ENCODE measurements around the gene SPHK2.
A peak's percentile ranks its signal among the peaks of the same experiment; 100 is the strongest.
"Not testable (repeated sequence)": the region's sequence is repeated elsewhere in the genome, so short reads cannot be mapped to it uniquely, and the experiment has no call there.

SPHK2 gene

DNA sequence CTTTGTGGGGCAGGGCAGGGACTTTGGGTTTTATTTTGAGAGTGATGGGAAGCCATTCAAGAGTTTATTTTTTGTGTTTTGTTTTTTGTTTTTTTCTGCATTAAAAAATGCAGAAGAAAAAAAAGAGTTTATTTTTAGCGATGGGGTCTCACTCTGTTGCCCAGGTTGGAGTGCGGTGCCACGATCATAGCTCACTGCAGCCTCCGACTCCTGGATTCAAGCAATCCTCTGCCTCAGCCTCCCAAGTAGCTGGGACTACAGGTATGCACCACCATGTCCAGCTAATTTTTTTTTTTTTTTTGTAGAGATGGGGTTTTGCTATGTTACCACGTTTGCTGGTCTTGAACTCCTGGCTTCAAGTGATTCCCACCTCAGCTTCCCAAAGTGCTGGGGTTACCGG is 39.2 kb downstream of the SPHK2 start:
- DNase-seq (ENCODE audit: low read depth): no peak

DNA sequence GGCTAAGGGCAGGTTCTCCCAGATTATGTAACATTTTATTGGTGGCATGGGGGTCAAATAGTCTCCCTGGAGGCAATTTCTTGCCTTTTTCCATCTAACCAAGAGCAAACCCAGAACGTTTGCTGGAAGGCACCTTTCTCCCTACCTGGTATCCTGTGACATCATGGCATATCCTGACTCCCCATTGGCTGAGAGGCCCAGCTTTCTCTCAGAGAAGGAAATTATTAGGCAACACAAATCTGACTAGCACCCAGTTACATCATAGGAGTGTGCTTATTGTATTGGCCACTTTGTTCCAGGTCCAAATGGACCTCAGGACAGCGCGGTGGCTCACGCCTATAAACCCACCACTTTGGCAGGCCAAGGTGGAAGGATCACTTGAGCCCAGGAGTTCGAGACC is 40.5 kb downstream of the SPHK2 start:
- DNase-seq (ENCODE audit: low read depth): no peak

DNA sequence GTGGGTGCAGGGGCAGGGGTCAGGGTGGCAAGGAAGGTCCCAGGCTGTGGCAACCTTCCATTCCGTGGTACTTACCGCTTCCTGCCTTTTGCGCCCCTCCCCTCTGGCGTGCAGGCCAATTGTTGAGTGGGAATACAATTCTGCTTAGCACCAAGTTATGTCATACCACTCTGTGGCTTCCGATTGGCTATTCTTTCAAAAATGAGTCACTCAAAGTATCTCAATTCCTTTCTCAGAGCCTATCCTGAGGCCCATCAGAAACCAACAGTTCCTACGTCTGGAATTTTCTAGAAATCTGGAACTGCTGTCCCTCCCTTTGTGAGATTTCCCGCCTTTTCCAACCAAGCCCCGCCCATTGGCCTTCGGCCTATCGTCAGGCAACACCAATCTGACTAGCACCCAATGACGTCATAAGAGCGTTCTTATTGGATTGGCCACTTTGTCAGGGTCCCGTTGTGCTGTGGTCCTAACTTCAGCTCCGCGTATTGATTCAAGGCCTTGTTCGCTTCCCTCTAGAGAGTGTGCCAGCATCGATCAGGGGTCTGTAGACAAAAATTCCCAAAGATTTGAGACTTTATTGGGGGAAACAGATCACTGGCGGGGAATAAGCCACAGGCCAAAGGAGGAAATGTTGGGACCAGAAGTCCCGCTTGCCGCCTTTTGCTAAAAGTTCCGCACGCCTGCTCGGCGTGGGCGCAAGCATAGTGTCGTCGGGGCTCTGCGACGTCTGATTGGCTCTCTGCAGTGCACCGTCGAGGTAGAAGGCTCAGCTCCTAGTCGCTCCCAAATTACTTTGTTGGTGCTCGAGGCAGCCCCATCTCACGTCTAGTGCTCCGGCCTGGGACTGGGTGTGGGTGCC is 41.8 kb downstream of the SPHK2 start:
- DNase-seq (ENCODE audit: low read depth): peak; percentile 78

DNA sequence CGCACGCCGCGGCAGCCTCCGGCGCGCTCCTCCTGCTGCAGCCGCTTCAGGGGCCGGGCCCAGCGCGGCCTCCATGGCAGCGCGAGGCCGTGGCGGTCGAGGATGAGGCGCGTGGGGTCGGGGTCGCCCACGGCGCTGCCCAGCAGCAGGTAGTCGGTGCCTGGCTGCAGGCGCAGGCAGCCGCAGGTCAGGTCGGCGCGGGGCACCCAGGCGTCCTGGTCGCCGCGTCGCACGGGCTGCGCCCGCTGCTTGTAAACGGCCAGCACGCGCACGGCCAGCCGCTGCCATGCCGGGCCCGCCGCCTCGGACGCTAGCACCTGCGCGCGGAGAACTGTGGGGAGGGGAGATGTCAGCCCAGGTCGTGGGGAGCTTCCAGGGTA is 42.4 kb downstream of the SPHK2 start:
- no peak for DNase-seq (ENCODE audit: low read depth)

DNA sequence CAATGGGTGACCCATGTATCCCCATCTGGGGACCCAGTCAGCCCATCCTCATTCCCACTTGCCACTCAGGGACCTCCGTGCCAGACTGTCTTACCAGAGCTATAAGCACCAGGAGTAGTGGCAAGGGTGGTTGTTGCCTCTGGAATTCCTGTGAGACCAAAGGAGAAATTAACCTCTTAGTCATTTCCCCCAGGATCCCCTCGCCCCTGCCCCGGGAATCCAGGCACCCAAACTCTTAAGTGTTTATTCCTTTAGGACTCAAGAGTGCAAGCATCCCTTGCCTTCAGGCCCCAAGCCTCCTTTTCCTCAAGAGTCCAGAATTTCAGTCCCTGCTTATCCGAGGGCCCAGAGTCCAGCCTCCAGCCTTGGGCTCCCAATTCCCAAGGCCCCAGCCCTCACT is 44.4 kb downstream of the SPHK2 start:
- DNase-seq (ENCODE audit: low read depth): no peak

DNA sequence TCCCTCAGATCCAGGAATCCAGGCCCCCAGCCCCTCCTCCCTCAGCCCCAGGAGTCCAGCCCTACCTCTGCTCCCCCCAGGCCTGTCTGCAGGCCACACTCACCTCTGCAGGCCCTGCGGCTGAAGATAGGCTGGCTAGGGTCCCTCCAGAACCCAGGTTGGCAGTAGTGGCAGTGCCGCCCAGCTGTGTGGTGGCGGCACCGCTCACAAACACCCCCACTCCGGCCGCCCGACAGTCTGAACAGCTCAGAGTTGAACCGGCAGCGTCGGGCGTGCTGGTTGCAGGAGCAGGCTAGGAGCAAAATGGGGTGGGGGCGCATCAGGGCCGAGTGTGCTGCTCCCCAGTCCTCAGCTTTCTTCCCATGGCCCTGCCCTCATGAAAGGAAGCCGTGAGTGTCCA is 45.2 kb downstream of the SPHK2 start:
- no peak for DNase-seq (ENCODE audit: low read depth)

DNA sequence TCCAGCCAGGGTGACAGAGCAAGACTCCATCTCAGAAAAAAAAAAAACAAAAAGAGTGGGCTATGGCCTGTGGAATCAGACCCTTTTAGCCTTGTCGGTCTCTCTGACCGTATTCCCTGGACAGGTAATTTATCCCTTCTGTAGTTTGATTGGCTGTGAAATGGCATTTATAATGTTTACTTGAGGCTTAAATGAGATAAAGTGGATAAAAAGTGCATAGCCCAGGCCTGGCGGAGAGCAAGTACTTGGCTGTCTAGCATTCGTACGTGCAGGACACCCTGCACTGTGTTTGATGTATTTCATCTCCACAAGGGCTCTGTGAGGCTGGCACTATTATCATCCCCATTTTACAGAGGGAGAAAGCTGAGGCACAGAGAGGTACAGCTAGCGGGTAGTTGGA is 46.5 kb downstream of the SPHK2 start:
- DNase-seq (ENCODE audit: low read depth): no peak

DNA sequence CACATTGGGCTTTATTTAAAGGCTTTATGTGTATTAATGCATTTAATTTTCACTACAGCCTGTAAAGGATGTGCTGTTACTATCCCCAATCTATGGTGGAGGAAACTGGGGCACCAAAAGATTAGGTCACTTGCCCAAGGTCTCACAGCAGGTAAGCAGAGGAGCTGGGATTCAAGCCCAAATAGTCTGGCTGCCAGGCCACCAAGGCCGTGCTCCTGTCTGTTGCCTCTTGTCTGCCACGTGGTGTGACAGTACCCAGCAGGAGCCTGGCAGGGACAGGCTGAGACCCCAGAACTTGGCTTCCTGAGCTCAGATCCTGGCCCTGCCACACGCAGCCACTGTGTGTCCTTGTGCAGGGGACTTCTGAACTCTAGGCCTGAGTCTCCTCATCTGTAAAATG is 49.0 kb downstream of the SPHK2 start:
- DNase-seq (ENCODE audit: low read depth): no peak

DNA sequence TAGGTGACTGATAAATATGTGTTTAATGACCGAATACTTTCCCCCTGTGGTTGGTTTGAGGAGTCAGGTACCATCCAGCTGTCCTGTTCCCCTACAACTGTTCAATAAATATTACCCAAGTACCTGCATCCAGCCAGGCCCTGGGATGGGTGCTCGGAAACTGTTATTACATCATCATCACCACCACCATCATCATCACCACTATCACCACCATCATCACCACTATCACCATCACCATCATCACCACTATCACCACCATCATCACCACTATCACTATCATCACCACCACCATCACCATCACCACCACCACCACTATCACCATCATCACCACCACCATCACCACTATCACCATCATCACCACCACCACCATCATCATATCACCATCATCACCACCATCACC is 49.5 kb downstream of the SPHK2 start:
- DNase-seq (ENCODE audit: low read depth): no peak

DNA sequence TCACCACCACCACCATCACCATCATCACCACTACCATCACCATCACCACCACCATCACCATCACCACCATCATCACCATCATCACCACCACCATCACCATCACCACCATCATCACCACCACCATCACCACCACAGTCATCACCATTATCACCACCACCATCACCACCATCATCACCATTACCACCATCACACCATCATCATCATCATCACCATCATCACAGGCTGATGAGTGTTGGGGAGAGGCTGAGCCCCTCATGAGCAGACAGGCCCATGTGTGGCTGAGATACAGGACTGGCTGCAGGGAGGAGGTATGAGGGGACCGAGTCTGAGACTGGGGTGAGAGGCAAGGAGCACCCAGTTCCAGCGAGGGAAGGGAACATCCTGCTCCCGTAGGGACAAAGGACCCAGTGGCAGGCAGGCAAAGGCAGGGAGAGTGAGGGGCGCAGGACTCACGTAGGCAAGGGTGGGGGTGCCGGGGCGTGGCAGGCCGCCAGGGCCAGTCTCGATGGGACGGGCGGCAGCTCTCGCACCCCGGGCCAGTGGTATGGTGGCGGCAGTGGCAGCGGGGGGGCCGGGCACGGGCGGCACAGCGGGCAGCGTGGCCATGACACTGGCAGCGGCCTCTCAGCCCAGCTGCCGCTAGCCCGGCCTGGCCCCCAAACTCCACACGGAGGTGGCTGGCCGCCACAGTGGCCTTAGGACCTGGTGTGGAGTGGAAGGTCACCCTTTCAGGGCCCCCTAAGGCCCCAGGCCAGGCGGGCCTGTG is 50.8 kb downstream of the SPHK2 start:
- no peak for DNase-seq (ENCODE audit: low read depth)

DNA sequence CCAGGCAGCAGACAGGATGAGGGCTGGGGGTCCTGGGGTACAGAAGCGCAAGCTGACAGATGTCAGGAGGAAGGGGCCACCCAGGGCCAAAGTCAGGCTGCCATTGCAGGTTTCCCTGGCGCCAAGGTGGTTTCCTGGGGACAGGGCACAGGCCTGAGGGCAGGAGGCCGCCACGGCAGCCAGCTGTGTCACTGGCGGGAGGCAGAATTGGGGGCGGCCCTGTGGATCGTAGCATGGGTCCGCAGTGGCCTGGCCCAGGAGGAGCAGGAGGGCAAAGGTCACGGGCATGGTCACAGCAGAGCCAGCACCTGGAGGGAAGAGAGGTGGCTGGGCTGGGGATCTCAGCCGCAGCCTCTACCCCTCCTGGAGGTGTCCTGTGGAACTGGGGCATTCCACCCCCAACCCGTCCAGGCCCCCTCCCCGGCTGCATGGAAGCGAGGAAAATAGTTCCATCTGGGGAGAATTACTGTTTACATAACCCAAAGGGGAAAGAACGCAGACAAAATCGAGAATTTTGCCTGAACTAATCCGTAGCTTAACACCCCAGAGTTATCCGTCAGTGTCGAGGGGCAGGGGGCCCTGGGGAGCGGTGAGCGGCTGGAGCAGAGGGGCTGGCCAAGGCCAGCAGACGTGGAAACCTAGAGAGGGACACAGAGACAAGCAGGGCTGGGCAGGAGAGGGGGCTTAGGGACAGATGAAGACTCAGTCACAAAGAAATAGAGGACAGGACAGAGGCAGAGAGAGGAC is 51.6 kb downstream of the SPHK2 start:
- no peak for DNase-seq (ENCODE audit: low read depth)

DNA sequence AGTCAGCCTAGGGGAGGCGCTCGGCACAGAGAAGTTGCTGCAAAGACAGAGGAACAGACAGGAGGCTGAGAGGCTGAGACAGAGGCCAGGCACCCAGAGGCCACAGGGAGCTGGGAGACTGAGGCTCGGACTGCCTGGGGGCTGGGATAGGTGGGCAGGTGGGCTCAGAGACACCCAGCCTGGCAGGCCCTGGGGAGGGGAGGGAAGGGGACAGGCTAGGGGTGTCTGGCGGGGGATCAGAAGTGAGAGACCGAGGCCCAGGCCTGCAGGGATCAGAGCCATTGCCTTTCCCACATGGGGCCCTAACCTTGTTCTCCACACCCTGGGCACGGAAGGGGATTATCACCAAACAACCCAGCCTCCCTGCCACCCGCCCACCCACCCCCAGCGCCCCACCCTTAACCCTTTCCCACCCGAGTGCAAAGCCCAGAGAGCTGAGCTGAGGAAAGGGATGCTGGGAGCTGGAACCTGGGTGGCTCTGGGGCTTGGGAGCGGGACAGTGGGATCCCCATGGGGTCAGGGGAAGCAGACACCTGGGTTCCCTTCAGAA is 52.2 kb downstream of the SPHK2 start:
- DNase-seq (ENCODE audit: low read depth): no peak

DNA sequence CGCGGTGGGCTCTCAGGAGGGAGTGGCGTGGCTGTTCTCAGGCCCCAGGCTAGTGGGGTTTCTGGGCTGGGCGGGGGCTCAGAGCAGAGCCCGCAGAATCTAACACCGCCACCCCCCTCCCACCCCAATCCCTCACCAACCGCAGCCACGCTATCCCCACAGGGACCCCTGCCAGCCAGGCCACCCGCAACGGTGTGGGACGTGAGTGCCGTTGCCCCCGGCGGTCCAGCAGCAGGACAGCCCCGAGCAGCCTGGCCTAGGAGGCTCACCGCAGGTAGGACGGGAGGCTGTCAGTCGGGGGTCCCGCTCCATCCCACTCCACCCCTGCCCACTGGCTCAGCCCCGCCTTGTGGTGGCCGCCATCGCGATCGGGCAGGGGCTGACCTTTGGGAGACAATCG is 53.7 kb downstream of the SPHK2 start, which contains the start of gene NTN5:
NTN5 (minus strand) TSS at position 24 of the 400 bp plus-strand sequence. CDS start 2,031 bp downstream, outside the sequence.
- no peak for DNase-seq (ENCODE audit: low read depth)

DNA sequence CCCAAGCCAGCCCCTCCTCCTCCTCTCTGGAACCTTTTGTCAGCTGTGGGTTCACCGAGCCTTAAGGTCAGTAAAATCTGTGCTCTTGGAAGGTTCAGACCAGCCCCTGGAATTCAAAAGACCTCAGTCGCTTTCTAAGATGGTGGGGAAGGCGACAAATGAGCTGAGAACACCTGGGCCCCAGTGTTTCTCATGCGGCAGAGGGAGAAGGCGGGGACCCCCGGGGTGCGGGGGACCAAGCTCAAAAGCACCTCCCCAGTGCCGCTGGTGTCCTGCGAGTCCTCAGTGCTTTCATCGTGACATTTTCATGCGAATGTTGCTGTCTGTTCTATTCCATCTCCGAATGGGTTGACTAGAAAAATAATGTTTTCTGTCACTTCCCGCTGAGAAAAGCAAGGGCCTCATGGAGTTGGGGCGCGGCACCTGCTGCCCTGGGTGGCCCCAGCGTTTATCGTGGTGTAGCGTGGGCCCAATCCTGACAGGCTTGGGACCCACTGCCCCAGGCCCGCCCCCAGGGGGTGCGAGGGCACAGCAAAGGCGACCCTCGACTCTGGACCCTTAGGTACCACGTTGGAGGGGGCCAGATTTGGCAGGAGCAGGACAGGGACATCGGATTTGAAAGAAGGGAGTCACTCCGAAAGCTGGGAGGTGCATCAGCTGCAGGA is 54.3 kb downstream of the SPHK2 start:
- DNase-seq (ENCODE audit: low read depth): no peak

DNA sequence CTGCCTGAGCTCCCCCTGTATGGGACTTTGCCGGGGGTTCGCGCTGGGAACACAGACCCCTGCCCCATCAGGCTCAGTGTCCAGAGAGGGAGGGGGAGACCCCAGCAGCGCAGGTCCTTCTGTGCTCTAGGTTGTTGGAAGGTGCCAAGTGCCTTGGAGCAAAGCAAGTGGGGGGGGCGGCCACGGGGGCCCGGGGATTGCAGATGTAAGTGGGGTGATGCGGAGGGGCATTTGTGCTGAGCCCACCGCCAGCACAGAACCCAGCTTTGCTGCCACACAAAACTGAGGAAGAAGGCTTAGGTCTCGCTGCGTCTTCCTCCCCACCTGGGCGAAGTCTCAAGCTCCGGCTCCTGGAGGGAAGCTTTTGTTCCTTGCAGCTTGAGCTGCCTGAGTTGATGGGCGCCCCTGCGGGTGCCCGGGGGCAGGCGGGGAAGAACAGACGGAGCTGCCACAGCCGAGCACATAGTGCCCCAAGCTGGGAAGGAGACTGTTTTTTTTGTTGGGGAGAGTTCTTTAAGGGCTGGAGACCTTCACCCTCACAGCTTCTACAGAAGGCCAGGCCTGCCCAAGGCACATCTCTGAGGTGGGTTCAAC is 55.0 kb downstream of the SPHK2 start:
- DNase-seq (ENCODE audit: low read depth): no peak

DNA sequence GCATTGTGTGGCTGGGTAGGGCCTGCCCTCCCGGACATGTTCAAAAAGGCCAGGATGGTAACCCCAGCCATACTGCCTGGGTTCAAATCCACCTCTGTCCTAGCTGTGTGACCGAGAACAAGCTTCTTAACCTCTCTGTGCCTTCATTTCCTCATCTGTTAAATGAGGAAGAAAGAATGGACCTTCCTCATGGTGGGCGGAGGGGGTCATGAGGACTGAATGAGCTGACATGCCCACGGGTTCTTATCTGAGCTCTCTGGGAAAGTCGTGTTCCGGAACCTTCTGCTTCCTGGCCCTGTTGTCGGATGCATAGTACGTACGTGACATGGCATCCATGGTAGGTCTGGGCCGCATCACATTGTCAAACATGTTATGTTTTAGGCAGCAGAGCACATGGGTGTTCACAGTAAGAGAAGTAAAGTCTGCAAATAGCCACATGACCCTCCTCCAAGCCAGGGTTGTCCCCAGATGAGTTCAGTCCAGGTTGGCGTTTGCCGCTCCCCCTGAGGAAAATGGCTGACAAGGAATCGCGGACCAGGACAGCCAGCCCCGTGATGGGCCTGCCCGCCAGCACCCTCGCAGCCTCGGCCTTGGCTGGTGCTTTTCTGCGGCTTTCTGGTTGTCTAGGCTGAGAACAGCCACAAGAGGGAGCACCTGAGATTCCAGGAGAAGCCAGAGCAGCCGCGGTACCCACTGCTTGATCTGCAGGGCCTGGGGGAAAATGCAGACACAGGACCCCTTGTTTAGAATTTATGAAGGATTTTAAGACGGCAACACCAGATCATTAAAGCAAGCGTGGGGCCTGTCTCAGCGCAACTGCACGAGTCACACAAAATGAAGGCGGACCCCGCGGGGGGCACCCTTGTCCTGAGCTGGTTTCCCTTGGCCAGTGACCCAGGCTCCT is 55.9 kb downstream of the SPHK2 start:
- peak; percentile 65 for DNase-seq (ENCODE audit: low read depth)

DNA sequence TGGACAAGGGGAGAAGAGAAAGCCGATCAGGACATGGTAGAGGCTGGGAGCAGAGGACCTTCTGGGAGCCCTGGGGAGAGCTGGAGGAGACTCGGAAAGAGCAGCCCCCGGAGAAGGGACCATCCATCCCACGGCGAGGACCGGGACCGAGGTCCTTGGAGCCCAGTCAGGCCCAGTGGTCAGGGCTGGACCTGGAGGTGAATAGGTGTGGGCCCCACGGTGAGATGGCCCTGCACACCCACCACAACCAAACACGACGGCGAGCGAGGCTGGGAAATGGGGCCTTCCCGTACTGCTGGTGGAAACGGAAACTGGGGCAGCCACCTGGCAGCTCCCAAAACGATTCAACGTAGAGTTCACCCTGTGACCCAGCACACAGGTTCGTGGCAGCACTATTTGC is 57.2 kb downstream of the SPHK2 start:
- no peak for DNase-seq (ENCODE audit: low read depth)

DNA sequence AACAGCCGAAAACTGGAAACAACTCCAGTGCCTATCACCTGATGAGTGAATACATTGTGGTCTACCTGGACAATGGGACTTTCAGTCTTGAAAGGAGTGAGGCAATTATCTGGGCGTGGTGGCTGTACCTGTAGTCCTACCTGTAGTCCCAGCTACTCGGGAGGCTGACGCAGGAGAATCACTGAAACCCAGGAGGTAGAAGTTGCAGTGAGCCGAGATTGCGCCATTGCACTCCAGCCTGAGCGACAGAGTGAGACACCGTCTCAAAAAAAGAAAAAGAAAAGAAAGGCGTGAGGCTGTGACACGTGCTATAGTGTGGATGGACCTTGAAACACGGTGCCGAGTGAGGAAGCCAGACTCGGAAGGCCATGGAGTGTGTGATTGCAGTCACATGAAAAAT is 57.6 kb downstream of the SPHK2 start:
- DNase-seq (ENCODE audit: low read depth): no peak

DNA sequence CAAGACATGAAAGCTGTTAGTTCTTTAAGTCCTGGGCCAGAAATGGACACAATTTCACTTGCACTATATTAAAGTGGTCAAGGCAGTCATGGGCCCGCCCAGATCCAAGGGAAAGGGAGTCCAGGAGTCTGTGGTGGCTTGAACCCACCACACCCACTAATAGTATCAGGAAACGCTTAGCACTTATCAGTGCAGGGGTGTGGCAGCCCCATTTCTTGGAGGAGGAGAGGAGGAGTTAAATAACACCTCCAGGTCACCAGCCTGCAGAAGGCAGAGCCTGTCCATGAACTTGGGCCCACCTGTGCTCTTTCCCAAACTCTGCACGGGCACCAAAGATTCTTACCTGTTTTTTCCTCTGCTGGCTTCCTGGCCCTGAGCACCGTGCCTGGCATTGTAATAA is 58.9 kb downstream of the SPHK2 start:
- no peak for DNase-seq (ENCODE audit: low read depth)

DNA sequence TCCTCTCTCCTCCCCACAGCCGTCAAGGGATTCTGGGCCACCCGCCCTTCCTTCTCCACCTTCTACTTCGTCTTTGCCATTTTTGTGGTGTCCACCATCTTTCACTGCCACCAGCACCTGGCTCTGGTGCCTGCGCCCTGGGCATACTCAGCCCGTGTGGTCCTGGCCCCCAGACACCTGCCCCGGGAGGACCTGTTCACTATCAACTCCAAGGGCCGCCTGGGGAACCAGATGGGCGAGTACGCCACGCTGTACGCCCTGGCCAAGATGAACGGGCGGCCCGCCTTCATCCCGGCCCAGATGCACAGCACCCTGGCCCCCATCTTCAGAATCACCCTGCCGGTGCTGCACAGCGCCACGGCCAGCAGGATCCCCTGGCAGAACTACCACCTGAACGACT is 60.7 kb downstream of the SPHK2 start:
- DNase-seq (ENCODE audit: low read depth): not testable (repeated sequence)
